Heart left ventricle (tissue), 16 donors: Measurements from ENCODE around the gene HCK. TPM values are rescaled to one million over a fixed set of nuclear protein-coding genes. Genes with fewer than 3 reads are reported as not detected.

Experiments used
- ATAC-seq, 4 donors: fragments of 200-7000 bp; cut with Tn5 transposase; one replicate each; pipeline ENCODE4 v1.9.1; 2020 to 2022; ENCODE audit warnings: moderate library complexity in 4 of 4, mild to moderate bottlenecking in 3 of 4, moderate number of reproducible peaks in 1 of 4
- DNase-seq, 5 donors: peaks; one replicate each; pipeline ENCODE4 v3.0.0-alpha.2; 2020
- H3K27ac ChIP-seq, 12 donors: fragments of 200-600 bp; sonication (generic) in 4 of 12; one replicate each; pipeline versions ENCODE4 v1.5.0 to v1.8.0; 2016 to 2022; ENCODE audit warnings: mild to moderate bottlenecking in 2 of 12
- H3K27me3 ChIP-seq, 9 donors: fragments of 200-600 bp; sonication (generic) in 2 of 9; one replicate each; pipeline versions ENCODE4 v1.5.1 to v1.8.0; 2016 to 2022; ENCODE audit warnings: mild to moderate bottlenecking in 3 of 9
- H3K36me3 ChIP-seq, 9 donors: fragments of 200-600 bp; sonication (generic) in 2 of 9; one replicate each; pipeline versions ENCODE4 v1.5.0 to v1.8.0; 2018 to 2022; ENCODE audit warnings: mild to moderate bottlenecking in 2 of 9
- H3K4me1 ChIP-seq, 12 donors: fragments of 200-600 bp; sonication (generic) in 4 of 12; one replicate each; pipeline versions ENCODE4 v1.5.0 to v1.8.0; 2016 to 2022; ENCODE audit warnings: mild to moderate bottlenecking in 3 of 12
- H3K4me3 ChIP-seq, 12 donors: fragments of 200-600 bp; sonication (generic) in 4 of 12; one replicate each; pipeline versions ENCODE4 v1.5.0 to v1.8.0; 2017 to 2022; ENCODE audit warnings: mild to moderate bottlenecking in 9 of 12, moderate library complexity in 4 of 12
- H3K9me3 ChIP-seq, 12 donors: fragments of 200-600 bp; sonication (generic) in 4 of 12; one replicate each; pipeline versions ENCODE4 v1.5.0 to v1.8.0; 2016 to 2022; ENCODE audit warnings: mild to moderate bottlenecking in 1 of 12
- CTCF ChIP-seq, 12 donors: fragments of 200-600 bp; sonication (generic) in 4 of 12; IDR thresholded peaks; one replicate each; pipeline versions ENCODE4 v1.5.0 to v1.8.0; 2018 to 2022; ENCODE audit warnings: antibody characterized with exemption in 12 of 12, mild to moderate bottlenecking in 5 of 12
- POLR2A ChIP-seq, 2 donors: fragments of 450-650 bp; IDR thresholded peaks; one replicate each; pipeline ENCODE4 v1.6.1; 2017; ENCODE audit warnings: antibody characterized with exemption in 2 of 2, mild to moderate bottlenecking in 2 of 2, moderate library complexity in 2 of 2
- WGBS, 4 donors: extraction: QIAGEN DNeasy Blood & Tissue Kit in 2 of 4; methylation state at CpG; one replicate each; pipeline versions ENCODE4 v1.1.5 to v1.1.7; 2013 to 2018; 5-methylcytosine and 5-hydroxymethylcytosine counted together
- intact Hi-C, 10 donors: fragments of 100-400 bp; cut with DNase I; formaldehyde crosslinking; loops; one replicate each; pipeline versions ENCODE4 v1.11.1 to v1.14.2; 2022
- polyA plus RNA-seq, 2 donors: library from polyadenylated mRNA; stranded (reverse); fragments of 200-250 nt; gene quantifications; one replicate each; pipeline ENCODE4 v1.2.3, GENCODE V29; 2013
- total RNA-seq, 9 donors: library from RNA; depleted of rRNA in 2 of 9; stranded (reverse); fragments of >200 nt in 2 of 9; fragmentation: NEBNext Ultra II Directional in 3 of 9; extraction: Animal tissue kit (Norgen Biotek cat#: 25700) in 3 of 9; gene quantifications; one replicate each; pipeline versions ENCODE4 v1.1.0 to v1.2.4, GENCODE V29; 2016 to 2023
- donor health status: ischemic (EF 13 %, LVEDD 7.1; RV severe dilation, severe dysfunction).
- donor health status: healthy with polysubstance abuse.
- donor health status: DM: no; HTN: yes; CAD: no.
- donor health status: DM: no; HTN: no; CAD: no.
- donor health status: ischemic (EF 25% LVEDD 6.9; RV normal size, moderate dysfunction).
- donor health status: ischemic (EF 25% LVEDD 5.7; RV mildly dilated, moderate dysfunction).
- donor health status: healthy.
- donor health status: DM: yes; HTN: yes; CAD: no.
- donor health status: ischemic (EF 35%, LVEDD 5.7; RV mildly dilated, moderate dysfunction).
- donor health status: nonischemic (EF 11% LVEDD 7.7; RV severe dilation, severe dysfunction).
- donor health status: DM: yes; HTN: yes; CAD: no.
- donor health status: PGD.
- donor health status: ischemic (EF 29% LVEDD 5.4; RV normal size, mild dysfunction).
- donor health status: nonischemic (EF 23%, LVEDD 6.1; RV moderate dilation, normal function).

The HCK gene
- total and polyA plus RNA-seq, 11 donors = 1.4 to 52.0 (median 4.4) TPM

GRCh38 chr20:32134026-32134425 lies 82.0 kb downstream of the HCK start:
- intact Hi-C loops = loop anchor here in 1 of 10 donors (10.0 kb wide), 1 partner anchor 59 kb away; no protein-coding TSS in a partner anchor
- Histone ChIP-seq H3K27ac (no peak overlapping the region), H3K4me3 (no peak overlapping the region), H3K9me3 (no peaks in the 10 kb centered on the region), H3K36me3 (peaks cover 0 to 68% (median 50%) of the 10 kb centered on the region in 9 donors), H3K4me1 (peaks cover 0 to 14% (median 2%) of the 10 kb centered on the region in 12 donors), H3K27me3 (no peaks in the 10 kb centered on the region)
- ATAC-seq = no peak
- TF ChIP-seq CTCF (IDR thresholded peaks at IDR 0.05) (no peak), POLR2A (IDR thresholded peaks at IDR 0.05) (no peak)
- no peak for DNase-seq
- 91 to 96% (median 91%) methylated on average over 5 of the region's 5 CpGs for WGBS, 4 donors

GRCh38 chr20:32135983-32136515 lies 84.0 kb downstream of the HCK start:
- DNase-seq = no peak
- Histone ChIP-seq H3K27me3 (no peaks in the 10 kb centered on the region), H3K27ac (no peak overlapping the region), H3K36me3 (peaks cover 0 to 88% (median 68%) of the 10 kb centered on the region in 9 donors), H3K9me3 (no peaks in the 10 kb centered on the region), H3K4me1 (peaks cover 0 to 2% (median 0%) of the 10 kb centered on the region in 12 donors), H3K4me3 (no peak overlapping the region)
- intact Hi-C loops = loop anchor here in 1 of 10 donors (10.0 kb wide), 1 partner anchor 61 kb away; no protein-coding TSS in a partner anchor
- no peak for TF ChIP-seq POLR2A (IDR thresholded peaks at IDR 0.05)
- TF ChIP-seq CTCF (IDR thresholded peaks at IDR 0.05) = no peak
- no peak for ATAC-seq
- 83 to 92% (median 87%) methylated on average over 3 of the region's 3 CpGs for WGBS, 4 donors

GRCh38 chr20:32138921-32139320 lies 86.9 kb downstream of the HCK start:
- DNase-seq = no peak
- no peak for ATAC-seq
- WGBS, 4 donors = 96 to 98% (median 97%) methylated on average over 8 of the region's 8 CpGs
- TF ChIP-seq POLR2A (IDR thresholded peaks at IDR 0.05) = no peak
- TF ChIP-seq CTCF (IDR thresholded peaks at IDR 0.05) = no peak
- H3K4me1 ChIP-seq = no peaks in the 10 kb centered on the region
- H3K4me3 ChIP-seq = no peak overlapping the region
- intact Hi-C loops = loop anchor here in 1 of 10 donors (10.0 kb wide), 1 partner anchor 64 kb away; no protein-coding TSS in a partner anchor
- no peak overlapping the region for H3K27ac ChIP-seq
- no peaks in the 10 kb centered on the region for H3K27me3 ChIP-seq
- H3K36me3 ChIP-seq = peaks cover 0 to 100% (median 88%) of the 10 kb centered on the region in 9 donors
- H3K9me3 ChIP-seq = no peaks in the 10 kb centered on the region

GRCh38 chr20:32139947-32140346 lies 87.9 kb downstream of the HCK start:
- 86 to 93% (median 88%) methylated on average over 3 of the region's 3 CpGs for WGBS, 4 donors
- no peak for TF ChIP-seq CTCF (IDR thresholded peaks at IDR 0.05)
- no peak for TF ChIP-seq POLR2A (IDR thresholded peaks at IDR 0.05)
- Histone ChIP-seq H3K4me3 (no peak overlapping the region), H3K27ac (no peak overlapping the region), H3K9me3 (no peaks in the 10 kb centered on the region), H3K4me1 (no peaks in the 10 kb centered on the region), H3K36me3 (peaks cover 0 to 100% (median 91%) of the 10 kb centered on the region in 9 donors), H3K27me3 (no peaks in the 10 kb centered on the region)
- ATAC-seq (no peak), DNase-seq (no peak)
- intact Hi-C loops = loop anchor here in 1 of 10 donors (10.0 kb wide), 1 partner anchor 65 kb away; no protein-coding TSS in a partner anchor
